H1 (cell line): Measurements from ENCODE around the gene WDR74. TPM values are rescaled to one million over a fixed set of nuclear protein-coding genes. Genes with fewer than 3 reads are reported as not detected.

ENCODE experiments used
- JUND ChIP-seq: IDR thresholded peaks from 2 replicates; pipeline ENCODE4 v1.6.1; 2011; ENCODE audit warnings: mild to moderate bottlenecking, improper control_type of control experiment, low read length
- polyA plus RNA-seq, 7 experiments: library from polyadenylated mRNA; depleted of rRNA in 3 of 7; stranded (reverse) in 5 of 7; unstranded in 2 of 7; fragments of >200 nt in 5 of 7; fragments of 200-250 nt in 2 of 7; gene quantifications; 1 replicate in 5 of 7; 2 replicates in 1 of 7; 4 replicates in 1 of 7; pipeline versions ENCODE4 v1.2.1 to v1.2.3, GENCODE V29; 2011 to 2013; ENCODE audit warnings: missing spikeins in 2 of 7, mixed read lengths in 2 of 7
- total RNA-seq: library from RNA; stranded (reverse); fragmentation: NEBNext Ultra II Directional; extraction: Animal tissue kit (Norgen Biotek cat#: 25700); gene quantifications from 2 replicates; pipeline ENCODE4 v1.2.1, GENCODE V29; 2021
- TF ChIP-seq, protein P1 (sequence below): IDR thresholded peaks from 2 replicates; pipeline ENCODE4 v1.6.1; 2012; ENCODE audit warnings: low read length, inconsistent platforms

Gene WDR74
- total and polyA plus RNA-seq, 2 of the 8 experiments (the other 6 are each of a cell fraction or from before 2014, with no cell fraction given), result 93.6 to 97.0 TPM

DNA sequence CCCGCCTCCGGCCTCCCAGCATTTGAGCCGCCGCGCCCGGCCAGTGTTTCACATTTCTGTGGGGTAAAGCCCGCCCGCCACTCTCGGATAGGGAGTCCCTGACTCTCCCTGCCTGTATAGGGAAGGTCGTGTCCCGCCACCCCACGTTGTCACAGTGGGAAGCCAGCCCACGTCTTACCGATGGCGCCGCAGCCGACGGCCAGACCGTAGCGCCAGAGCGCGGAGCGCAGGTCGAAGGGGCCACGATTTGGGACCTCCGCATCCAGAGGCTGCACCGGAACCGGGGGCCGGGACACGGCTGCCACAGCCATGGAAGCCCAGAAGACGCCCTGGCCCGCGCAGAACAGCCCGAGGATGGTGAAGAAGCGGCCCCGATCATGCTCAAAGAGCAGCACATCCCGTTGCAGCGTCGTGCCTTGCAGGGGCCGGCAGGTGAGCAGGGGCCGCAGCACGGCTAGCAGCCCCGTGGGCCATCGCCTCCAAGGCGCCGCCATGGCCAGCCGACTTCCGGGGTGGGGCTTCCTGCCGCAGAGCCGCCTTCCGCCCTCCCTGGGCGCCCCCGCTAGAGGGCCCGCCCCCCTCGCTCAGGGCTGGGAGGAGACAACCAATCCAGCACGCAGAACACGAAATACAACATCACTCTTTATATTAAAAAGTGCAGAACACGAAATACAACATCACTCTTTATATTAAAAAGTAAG lies 47.7 kb downstream of the WDR74 start, which contains the start of gene TMEM223 (continued):
- TF ChIP-seq, protein P1, sequence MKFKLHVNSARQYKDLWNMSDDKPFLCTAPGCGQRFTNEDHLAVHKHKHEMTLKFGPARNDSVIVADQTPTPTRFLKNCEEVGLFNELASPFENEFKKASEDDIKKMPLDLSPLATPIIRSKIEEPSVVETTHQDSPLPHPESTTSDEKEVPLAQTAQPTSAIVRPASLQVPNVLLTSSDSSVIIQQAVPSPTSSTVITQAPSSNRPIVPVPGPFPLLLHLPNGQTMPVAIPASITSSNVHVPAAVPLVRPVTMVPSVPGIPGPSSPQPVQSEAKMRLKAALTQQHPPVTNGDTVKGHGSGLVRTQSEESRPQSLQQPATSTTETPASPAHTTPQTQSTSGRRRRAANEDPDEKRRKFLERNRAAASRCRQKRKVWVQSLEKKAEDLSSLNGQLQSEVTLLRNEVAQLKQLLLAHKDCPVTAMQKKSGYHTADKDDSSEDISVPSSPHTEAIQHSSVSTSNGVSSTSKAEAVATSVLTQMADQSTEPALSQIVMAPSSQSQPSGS, result no peak
- TF ChIP-seq JUND, result no peak
- TF ChIP-seq, all 59 proteins: peak for 16
